ENCODE measurements around the gene KIF16B. TPM values are rescaled to one million over a fixed set of nuclear protein-coding genes. Genes with fewer than 3 reads are reported as not detected.
"Not testable (repeated sequence)": the region's sequence is repeated elsewhere in the genome, so short reads cannot be mapped to it uniquely, and the experiment has no call there.

The KIF16B gene
- total RNA-seq, 1 donor from 2014 or later: 17.6 TPM

DNA sequence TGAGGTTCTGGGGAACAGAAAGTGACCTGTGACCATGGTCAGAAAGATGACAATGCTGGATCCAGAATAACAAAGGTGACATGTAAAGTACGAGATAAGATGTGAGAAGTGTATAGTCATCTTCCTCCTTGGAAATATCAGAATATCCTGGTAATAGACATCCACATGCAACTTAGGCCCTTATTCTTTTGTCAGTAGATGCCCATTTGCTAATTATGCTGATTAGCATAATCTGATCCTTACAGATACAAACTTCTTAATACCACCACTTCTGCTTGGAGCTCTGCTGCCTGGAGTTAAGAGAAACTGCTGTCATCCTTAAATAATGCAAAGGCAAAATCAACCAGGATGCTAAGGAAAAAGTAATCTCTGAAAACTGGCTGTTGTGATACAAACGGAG is 91.3 kb downstream of the KIF16B start:
- no peak for DNase-seq (ENCODE audit: low spot score)

DNA sequence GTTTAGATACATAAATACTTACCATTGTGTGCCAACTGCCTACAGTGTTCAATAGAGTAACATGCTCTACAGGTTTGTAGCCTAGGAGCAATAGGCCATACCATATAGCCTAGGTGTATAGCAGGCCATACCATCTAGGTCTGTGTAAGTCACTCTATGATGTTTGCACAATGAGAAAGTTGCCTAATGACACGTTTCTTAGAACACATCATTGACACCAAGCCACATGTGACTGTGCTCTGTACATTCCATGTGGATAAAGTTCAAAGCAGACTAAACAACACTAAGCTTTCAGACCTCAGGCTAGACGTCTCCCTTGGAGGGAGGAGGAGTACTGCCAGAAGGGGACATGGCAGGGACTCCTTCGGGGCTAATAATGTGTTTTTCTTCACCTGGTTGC is 93.6 kb downstream of the KIF16B start:
- DNase-seq (ENCODE audit: low spot score): no peak

DNA sequence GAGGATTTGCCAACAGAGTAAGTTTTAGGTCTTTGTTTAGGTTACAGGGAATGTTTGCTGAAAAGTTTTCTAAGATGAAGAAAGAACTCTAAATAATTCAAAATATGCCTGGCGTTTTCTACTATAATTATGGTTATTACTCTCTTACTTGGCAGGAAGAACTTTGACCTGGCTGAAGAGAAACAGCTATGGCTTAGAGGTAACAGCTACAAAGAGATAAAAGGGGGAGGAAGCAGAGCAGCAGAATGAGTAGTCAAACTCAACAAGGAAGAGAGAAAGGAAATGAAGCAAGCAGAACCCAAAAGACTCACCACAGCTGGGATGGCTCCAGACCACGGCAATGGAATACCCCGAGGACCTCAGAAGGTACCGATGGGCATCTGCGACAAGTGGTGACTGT is 95.6 kb downstream of the KIF16B start:
- DNase-seq (ENCODE audit: low spot score): no peak

DNA sequence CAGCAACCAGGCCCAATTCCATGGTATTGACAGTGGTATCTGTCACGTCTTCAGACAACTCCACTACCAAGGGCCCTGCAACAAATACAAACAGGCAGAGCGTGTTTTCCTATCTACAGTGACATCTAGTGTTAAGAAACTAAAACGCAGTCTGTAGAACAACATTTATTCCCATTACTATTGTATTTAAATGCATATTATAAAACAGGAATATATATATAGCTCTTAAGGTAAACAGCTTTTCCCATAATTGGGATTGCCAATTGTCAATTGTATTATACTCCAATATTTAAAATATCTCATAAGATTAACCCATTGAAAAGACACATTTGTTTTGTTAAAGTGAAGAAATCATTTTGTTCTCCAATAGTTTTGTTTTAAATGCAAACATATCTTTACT is 97.2 kb downstream of the KIF16B start:
- peak; percentile 73 for DNase-seq (ENCODE audit: low spot score)

- DNase-seq (ENCODE audit: low spot score): peak; percentile 19
Observed at GRCh38 chr20:16475225-16475624, 98.0 kb downstream of the KIF16B start.

DNA sequence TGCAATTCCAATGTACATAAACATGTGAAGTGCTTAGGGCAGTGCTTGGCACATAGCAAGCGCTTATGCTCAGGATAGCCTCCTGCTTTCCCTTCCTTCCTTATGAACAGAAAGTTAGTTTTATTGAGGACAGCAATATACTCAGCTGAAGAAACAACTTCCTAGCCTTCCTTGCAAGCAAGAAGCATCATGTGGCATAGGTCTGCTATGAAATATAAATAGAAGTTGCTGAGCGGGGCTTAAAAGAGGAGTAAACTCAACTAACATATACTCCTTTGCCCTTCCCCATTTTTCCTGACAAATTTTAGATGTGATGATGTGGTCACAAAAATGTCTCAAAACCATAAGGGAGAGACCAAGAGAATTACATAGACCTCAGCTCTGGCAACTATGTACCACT is 98.9 kb downstream of the KIF16B start:
- no peak for DNase-seq (ENCODE audit: low spot score)

DNA sequence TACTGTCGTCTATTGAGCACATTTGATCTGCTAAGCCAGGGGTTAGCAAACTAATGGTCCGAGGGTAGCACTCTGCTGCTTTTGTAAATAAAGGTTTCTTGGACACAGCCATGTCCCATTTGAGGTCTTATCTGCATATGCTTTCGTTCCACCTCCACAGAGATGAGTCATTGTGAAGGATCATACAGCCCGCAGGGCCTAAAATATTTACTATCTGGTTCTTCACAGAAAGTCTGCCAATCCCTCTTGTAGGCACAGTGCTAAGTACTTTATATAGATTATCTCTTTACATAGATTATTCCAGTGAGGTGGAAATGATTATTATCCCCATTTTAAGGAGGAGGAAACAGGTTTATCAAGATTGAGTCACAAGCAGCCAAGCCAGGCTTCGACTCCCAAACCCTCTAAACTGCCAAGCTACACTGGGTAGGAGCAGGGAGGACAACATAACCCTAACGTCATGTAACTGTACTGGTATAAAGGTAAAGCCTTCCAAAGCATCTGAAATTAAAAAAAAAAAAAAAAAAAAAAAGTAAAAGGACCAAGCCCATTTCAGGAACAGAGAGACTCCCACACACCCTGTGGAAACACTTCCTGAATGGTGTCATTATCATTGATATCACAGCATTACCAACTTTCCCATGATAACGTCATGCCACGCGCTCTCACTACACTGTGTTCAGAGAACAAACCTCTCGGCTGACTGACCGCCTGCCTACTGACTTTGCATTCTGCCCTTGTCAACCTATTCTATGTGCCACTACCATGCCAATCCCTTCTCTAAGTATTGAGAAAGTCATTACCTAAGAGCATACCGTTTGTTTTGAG is 101.0 kb downstream of the KIF16B start:
- no peak for DNase-seq (ENCODE audit: low spot score)

GRCh38 chr20:16469395-16469905 is 103.8 kb downstream of the KIF16B start:
- no peak for DNase-seq (ENCODE audit: low spot score)

DNA sequence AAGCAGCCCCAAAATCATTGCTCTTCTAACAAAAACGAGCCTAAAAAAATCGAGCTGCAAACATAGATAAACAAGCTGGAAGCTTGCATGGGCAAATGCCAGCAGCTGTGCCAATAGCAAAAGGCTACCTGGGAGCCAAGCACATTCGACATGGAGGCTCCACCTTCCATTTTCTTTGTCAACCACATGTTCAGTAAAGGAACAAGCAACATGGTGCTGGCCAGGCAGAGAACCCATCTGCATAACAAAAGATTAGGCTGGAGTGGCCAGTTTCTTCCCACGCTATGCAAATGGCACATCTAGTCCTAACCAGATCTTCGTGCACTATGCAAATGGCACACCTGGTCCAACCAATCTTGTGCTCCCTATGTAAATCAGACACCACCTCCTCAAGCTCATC is 110.5 kb downstream of the KIF16B start:
- DNase-seq (ENCODE audit: low spot score): no peak

DNA sequence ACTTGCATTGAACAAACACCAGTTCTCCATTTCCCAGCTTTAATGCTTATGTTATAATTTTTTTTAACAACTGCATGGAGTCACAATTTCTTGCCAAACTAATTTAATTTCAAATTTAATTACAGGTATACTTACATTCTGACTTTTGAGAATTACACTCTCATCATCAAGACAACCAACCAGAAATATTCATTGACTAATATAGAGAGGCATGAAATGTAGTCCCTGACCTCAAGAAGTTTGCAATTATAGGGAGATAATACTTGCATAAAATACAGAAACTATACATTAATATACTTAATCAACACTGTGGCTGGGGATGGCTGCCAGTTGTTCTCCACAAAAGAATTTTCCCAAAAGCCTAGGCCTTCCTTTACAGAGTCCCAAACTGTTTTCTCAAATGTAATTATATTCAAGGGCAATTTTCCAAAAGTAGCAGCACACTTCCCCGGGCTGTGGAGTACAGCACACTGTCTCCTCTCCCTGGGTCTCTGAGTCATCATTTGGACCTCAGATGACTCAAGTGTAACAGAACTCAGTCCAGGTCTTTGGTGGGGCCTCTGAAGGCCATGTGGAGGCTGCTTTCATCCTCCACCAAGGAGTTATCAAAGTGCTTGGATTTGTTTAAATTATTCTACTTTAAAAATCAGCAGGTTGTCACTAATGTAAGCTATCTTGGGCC is 114.1 kb downstream of the KIF16B start:
- peak; percentile 92 for DNase-seq (ENCODE audit: low spot score)

- DNase-seq (ENCODE audit: low spot score): peak; percentile 80
Observed at GRCh38 chr20:16457514-16457913, 115.7 kb downstream of the KIF16B start.

GRCh38 chr20:16455324-16455723 is 117.9 kb downstream of the KIF16B start:
- DNase-seq (ENCODE audit: low spot score): no peak

DNA sequence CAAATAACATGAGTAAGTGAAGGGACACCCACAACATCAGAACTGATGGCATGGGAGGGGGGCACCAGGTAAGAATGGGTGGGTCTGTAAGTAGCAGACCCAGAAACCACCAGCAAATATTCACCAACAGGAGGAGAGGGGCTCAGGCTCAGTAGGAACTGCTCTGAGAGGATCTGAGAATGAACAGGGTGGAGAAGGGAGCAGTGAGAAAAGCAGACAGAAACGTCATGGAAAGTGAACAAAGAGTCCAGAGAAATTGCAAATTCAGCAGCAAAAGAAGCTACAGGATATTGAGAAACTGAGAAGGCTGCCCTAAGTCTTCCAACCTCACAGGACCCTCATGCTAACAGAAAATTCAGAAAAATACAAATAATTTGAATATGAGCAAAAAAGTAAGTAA is 121.3 kb downstream of the KIF16B start:
- peak; percentile 41 for DNase-seq (ENCODE audit: low spot score)

DNA sequence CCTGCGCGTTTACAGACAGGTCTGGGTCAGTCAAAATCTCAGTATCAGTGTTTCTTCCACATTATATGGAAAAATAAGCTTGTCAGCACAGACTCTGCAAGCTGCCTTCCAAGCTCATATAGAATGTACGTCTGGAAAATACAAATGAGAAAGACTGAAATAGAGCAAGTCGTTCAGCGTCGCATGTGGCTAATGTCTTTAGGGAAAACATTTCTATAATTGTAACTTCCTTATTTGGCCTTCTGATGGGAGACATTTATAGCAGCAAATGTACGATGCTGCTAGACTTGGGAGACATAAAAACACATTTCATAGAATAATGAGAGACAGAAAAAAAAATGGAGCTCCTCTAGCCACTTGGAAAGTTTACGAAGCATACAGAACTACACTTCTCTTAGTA is 122.2 kb downstream of the KIF16B start:
- no peak for DNase-seq (ENCODE audit: low spot score)

DNA sequence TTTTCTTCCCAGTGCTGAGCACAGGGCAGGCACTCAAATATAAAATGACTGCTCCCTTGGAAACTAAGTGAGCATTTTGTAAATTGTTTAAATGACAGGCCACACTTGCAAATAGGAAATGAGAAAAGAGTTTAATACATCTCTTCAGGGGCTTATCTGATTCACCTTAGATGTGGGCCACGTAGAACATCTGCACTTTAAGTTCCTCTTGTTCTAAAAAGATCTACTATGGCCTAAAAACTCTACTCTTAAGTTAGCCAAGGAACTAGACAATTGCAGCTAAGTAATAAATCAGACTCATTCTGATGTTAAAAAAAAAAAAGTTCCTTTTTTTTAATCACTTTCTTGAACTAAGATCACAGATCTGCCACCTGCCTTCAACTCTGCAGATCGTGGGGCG is 126.3 kb downstream of the KIF16B start:
- DNase-seq (ENCODE audit: low spot score): no peak

DNA sequence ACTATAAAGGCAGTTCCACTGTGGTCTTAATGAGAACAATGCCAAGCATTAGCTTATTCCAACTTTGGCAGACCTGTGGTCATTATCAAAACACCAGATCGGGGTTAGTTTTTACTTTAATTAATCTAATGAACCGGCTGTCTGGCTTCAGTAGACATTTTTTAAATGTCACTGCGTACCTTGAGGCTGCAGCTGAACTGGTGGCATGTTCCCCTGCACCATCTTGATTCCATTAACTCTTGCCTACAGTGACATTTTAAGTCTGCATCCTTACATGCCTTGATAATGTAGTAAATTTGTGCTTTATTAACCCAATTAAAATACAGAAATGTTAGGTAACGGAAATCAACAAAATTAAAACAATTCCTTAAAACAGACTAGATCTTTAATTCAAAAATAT is 127.0 kb downstream of the KIF16B start:
- DNase-seq (ENCODE audit: low spot score): no peak

DNA sequence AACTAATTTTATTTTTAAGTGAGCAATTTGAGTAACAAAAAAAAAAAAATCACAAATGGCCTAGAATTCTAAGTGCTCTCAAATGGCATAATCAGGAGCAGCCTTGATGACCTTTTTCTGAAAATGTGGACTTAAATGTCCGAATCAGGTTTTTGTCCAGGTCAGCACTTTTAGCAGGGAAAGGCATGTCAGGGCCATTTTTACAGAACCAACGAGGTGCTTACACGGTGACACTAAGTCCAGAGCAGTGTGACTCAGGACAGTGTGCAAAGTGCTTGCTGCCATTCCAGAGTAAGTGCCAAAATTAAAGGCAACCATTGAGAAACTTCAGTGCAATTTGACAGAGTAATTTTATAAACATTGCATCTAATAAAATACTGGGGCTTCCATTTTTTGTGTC is 127.8 kb downstream of the KIF16B start:
- no peak for DNase-seq (ENCODE audit: low spot score)

DNA sequence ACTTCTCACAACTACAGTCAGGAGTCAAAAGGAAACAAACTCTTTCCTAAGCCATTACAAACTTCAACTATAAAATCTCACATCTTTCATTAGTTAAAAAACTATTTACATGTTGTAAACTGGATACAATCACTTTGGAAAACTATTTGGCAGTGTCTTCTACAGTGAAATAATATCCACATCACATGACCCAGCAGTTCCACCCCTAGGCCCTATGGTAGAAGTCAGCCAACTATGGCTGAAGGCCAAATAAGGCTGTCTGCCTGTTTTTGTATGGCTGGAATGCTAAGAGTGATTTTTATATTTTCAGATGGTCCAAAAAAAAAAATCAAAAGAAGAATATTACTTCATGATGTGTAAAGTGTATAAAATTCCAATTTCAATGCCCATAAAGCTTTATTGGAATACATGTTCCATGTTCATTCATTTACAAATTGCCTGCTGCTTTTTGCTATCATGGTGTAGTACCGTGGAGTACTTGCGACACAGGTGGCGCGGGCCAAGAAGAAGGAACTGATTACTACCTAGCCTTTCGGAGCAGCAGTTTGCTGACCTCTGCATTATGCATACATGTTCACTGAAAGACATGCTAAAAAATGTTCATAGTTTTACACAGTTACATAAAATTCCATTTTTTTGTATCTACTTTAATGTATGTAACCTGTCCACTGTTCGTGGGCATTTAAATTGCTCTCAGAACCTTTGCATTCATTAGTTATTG is 129.0 kb downstream of the KIF16B start:
- peak; percentile 15 for DNase-seq (ENCODE audit: low spot score)

DNA sequence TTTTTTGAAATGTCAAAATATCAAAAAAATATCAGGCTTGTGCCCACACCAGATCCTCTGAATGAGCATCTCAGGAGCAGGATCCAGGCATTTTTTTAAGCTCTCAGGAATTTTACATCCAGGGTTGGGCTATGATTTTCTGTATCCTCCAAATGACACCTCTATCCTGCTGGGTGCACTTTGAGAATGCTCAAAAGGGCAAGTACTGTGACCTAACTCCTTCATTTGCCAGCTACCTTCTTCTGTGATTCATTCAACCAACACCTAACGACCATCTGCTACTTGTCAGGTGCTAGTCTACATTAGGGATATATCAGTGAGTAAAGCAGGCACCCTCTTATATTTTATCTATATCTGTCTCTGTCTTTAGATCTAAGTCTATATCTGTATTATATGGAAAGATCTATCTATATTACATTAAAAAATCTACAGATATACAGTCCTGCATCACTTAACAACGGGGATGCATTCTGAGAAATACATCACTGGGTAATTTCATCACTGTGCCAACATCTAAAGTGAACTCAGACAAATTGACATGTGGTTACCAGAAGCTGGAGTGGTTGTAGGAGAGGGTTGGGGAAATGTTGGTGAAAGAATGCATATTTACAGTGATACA is 131.6 kb downstream of the KIF16B start:
- DNase-seq (ENCODE audit: low spot score): no peak

- DNase-seq (ENCODE audit: low spot score): no peak
Observed at GRCh38 chr20:16440686-16441085, 132.6 kb downstream of the KIF16B start.

DNA sequence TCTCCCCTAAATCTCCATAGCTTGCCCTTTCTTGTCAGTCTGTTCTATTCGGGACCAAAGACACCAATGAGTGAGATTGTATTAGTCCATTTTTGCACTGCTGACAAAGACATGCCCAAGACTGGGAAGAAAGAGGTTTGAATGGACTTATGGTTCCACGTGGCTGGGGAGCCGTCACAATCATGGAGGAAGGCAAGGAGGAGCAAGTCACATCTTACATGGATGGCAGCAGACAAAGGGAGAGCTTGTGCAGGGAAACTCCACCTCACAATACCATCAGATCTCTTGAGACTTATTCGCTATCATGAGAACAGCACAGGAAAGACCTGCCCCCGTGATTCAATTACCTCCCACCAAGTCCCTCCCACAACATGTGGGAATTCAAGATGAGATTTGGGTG is 133.7 kb downstream of the KIF16B start:
- DNase-seq (ENCODE audit: low spot score): not testable (repeated sequence)

GRCh38 chr20:16438100-16438499 is 135.1 kb downstream of the KIF16B start:
- no peak for DNase-seq (ENCODE audit: low spot score)

Measured in umbilical cord (tissue), 2 donors.